Measurements from ENCODE around the gene USP30. TPM values are rescaled to one million over a fixed set of nuclear protein-coding genes. Genes with fewer than 3 reads are reported as not detected.

USP30 gene
- total RNA-seq, 6 donors from 2014 or later, result 10.0 to 18.0 (median 15.0) TPM

DNA sequence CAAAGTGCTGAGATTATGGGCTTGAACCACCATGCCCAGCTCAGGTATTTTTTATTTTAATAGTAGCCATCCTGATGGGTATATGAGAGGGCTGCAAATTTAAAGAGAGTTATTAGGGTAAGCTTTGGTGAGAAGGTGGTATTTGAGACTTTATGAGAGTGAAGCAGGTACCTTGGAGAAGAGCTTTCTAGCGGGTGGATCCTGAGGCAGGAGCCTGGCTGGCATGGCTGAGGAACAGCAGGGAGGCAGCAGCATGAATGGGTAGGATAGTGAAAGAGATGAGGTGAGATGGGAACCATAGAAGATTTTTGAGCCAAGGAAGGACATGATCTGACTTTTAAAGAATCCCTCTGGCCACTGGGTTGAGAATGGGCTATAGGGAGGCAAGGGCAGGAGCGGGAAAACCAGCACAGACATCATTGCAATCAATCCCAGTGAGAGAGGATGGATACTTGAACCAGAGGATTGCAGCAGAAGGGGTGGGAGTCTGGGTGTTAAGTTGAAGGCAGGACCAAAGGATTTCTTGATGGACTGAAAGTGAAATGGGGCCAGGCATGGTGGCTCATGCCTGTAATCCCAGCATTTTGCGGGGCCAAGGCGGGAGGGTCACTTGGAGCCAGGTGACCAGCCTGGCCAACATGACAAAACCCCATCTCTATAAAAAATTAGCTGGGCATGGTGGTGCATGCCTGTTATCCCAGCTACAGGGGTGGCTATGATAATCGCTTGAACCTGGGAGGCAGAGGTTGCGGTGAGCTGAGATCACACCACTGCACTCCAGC, 37.2 kb upstream of the USP30 start:
- Histone ChIP-seq H3K36me3 (no peaks in the 10 kb centered on the region), H3K4me1 (no peaks in the 10 kb centered on the region), H3K27ac (no peak overlapping the region), H3K27me3 (no peaks in the 10 kb centered on the region), H3K4me3 (no peak overlapping the region), H3K9me3 (no peaks in the 10 kb centered on the region)
- TF ChIP-seq, protein P1, sequence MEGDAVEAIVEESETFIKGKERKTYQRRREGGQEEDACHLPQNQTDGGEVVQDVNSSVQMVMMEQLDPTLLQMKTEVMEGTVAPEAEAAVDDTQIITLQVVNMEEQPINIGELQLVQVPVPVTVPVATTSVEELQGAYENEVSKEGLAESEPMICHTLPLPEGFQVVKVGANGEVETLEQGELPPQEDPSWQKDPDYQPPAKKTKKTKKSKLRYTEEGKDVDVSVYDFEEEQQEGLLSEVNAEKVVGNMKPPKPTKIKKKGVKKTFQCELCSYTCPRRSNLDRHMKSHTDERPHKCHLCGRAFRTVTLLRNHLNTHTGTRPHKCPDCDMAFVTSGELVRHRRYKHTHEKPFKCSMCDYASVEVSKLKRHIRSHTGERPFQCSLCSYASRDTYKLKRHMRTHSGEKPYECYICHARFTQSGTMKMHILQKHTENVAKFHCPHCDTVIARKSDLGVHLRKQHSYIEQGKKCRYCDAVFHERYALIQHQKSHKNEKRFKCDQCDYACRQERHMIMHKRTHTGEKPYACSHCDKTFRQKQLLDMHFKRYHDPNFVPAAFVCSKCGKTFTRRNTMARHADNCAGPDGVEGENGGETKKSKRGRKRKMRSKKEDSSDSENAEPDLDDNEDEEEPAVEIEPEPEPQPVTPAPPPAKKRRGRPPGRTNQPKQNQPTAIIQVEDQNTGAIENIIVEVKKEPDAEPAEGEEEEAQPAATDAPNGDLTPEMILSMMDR (IDR thresholded peaks at IDR 0.05), result no peak
- TF ChIP-seq POLR2A (IDR thresholded peaks at IDR 0.05) (no peak), EP300 (IDR thresholded peaks at IDR 0.05) (no peak), POLR2AphosphoS5 (IDR thresholded peaks at IDR 0.05) (no peak)
- DNase-seq, result no peak
- 89 to 91% methylated on average over 6 of the region's 6 CpGs for WGBS, 2 donors
- no peak for ATAC-seq (ENCODE audit: low FRiP score in 2 of 2)

DNA sequence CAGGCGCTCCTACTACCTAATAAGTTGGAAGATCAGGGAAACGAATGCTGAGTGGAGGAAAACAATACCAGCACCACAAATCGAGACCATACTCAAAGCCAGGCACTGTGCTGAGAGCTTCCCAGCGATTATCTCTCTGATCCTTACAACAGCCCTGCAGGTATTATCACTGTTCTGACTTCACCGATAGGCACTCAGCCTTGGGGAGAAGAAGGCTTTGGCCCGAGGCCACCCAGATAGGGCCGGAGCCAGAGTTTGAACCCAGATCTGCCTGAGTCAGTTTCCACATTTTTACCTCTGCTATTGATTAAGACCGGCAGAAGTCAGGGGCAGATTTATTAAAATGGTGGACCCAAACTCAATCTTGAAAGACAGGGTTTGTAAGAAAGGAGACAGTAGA, 36.4 kb upstream of the USP30 start:
- H3K36me3 ChIP-seq, result no peaks in the 10 kb centered on the region
- no peak overlapping the region for H3K27ac ChIP-seq
- TF ChIP-seq, protein P1 (IDR thresholded peaks at IDR 0.05), result no peak
- no peak for TF ChIP-seq POLR2A (IDR thresholded peaks at IDR 0.05)
- no peak for TF ChIP-seq POLR2AphosphoS5 (IDR thresholded peaks at IDR 0.05)
- TF ChIP-seq EP300 (IDR thresholded peaks at IDR 0.05), result no peak
- no peaks in the 10 kb centered on the region for H3K27me3 ChIP-seq
- no peak overlapping the region for H3K4me3 ChIP-seq
- WGBS, 2 donors, result 77 to 81% methylated on average over 8 of the region's 8 CpGs
- H3K9me3 ChIP-seq, result no peaks in the 10 kb centered on the region
- ATAC-seq (ENCODE audit: low FRiP score in 2 of 2) (peak in 1 of 2 donors; percentile 51), DNase-seq (no peak)
- H3K4me1 ChIP-seq, result no peaks in the 10 kb centered on the region

DNA sequence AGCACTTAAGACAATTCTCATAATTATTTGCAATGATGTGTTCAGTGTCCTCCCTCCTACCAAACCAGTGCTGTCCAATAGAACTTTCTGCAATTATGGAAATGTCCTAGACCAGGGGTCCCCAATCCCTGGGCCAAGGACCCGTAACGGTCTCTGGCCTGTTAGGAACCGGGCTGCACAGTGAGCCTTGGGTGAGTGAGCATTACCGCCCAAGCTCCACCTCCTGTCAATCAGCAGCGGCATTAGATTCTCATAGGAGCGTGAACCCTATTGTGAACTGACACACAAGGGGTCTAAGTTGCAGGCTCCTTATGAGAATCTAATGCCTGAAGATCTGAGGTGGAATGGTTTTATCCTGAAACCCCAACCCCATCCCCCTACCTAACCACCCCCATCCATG, 35.4 kb upstream of the USP30 start:
- ATAC-seq (ENCODE audit: low FRiP score in 2 of 2), result no peak
- H3K27me3 ChIP-seq, result no peaks in the 10 kb centered on the region
- no peak overlapping the region for H3K4me3 ChIP-seq
- TF ChIP-seq, protein P1 (IDR thresholded peaks at IDR 0.05), result no peak
- TF ChIP-seq POLR2A (IDR thresholded peaks at IDR 0.05), result no peak
- TF ChIP-seq EP300 (IDR thresholded peaks at IDR 0.05), result no peak
- TF ChIP-seq POLR2AphosphoS5 (IDR thresholded peaks at IDR 0.05), result no peak
- H3K36me3 ChIP-seq, result no peaks in the 10 kb centered on the region
- no peak for DNase-seq
- no peaks in the 10 kb centered on the region for H3K4me1 ChIP-seq
- no peak overlapping the region for H3K27ac ChIP-seq
- H3K9me3 ChIP-seq, result no peaks in the 10 kb centered on the region
- 78% methylated on average over 6 of the region's 6 CpGs; no CpG with 5 or more reads in 1 of the 2 donors for WGBS, 2 donors

GRCh38 chr12:109018296-109018695, 34.1 kb upstream of the USP30 start:
- no peak for TF ChIP-seq EP300 (IDR thresholded peaks at IDR 0.05)
- TF ChIP-seq, protein P1 (IDR thresholded peaks at IDR 0.05), result no peak
- TF ChIP-seq POLR2A (IDR thresholded peaks at IDR 0.05), result no peak
- no peak for TF ChIP-seq POLR2AphosphoS5 (IDR thresholded peaks at IDR 0.05)
- Histone ChIP-seq H3K36me3 (no peaks in the 10 kb centered on the region), H3K9me3 (no peaks in the 10 kb centered on the region), H3K4me1 (no peaks in the 10 kb centered on the region), H3K4me3 (no peak overlapping the region), H3K27ac (no peak overlapping the region), H3K27me3 (no peaks in the 10 kb centered on the region)
- DNase-seq (no peak), ATAC-seq (ENCODE audit: low FRiP score in 2 of 2) (no peak)
- WGBS, 2 donors, result 69 to 73% methylated on average over 4 of the region's 4 CpGs

All from upper lobe of left lung (tissue), 6 donors.